Endodermal cell (in vitro differentiated cells): ENCODE results near the gene CCL27. TPM values are rescaled to one million over a fixed set of nuclear protein-coding genes. Genes with fewer than 3 reads are reported as not detected.
A peak's percentile ranks its signal among the peaks of the same experiment; 100 is the strongest.

Experiments used
- DNase-seq: peaks from one replicate; pipeline ENCODE4 v3.0.0-alpha.2; 2017
- H3K27ac ChIP-seq: 2 replicates; pipeline ENCODE4 v1.5.1; 2013; ENCODE audit warnings: mild to moderate bottlenecking, low read depth, low read length, moderate library complexity
- H3K27me3 ChIP-seq: 2 replicates; pipeline ENCODE4 v1.6.1; 2013; ENCODE audit warnings: mild to moderate bottlenecking, low read length, moderate library complexity; ENCODE audit not compliant: insufficient read depth, control insufficient read depth, poor library complexity, severe bottlenecking
- H3K36me3 ChIP-seq: 2 replicates; pipeline ENCODE4 v1.7.0; 2013; ENCODE audit warnings: mild to moderate bottlenecking, low read length, moderate library complexity; ENCODE audit not compliant: control insufficient read depth, insufficient read depth
- H3K4me1 ChIP-seq: one replicate; pipeline ENCODE4 v1.7.0; 2013; ENCODE audit warnings: low read length; ENCODE audit not compliant: control insufficient read depth, insufficient read depth
- H3K4me3 ChIP-seq: 2 replicates; pipeline ENCODE4 v1.5.1; 2013; ENCODE audit warnings: mild to moderate bottlenecking, low read length, moderate library complexity
- H3K9ac ChIP-seq: 2 replicates; pipeline ENCODE4 v1.6.1; 2013; ENCODE audit warnings: mild to moderate bottlenecking, low read length, moderate library complexity; ENCODE audit not compliant: poor library complexity, severe bottlenecking; ENCODE audit errors: extremely low read depth
- H3K9me3 ChIP-seq: 2 replicates; pipeline ENCODE4 v1.6.1; 2013; ENCODE audit warnings: mild to moderate bottlenecking, low read length, moderate library complexity; ENCODE audit not compliant: control insufficient read depth
- H3K27ac Mint-ChIP-seq: 2 replicates; pipeline ENCODE4 v1.8.0; 2020; ENCODE audit warnings: mixed read lengths
- H3K27me3 Mint-ChIP-seq: 2 replicates; pipeline ENCODE4 v1.8.0; 2021; ENCODE audit warnings: mild to moderate bottlenecking, mixed read lengths; ENCODE audit not compliant: insufficient read depth
- H3K36me3 Mint-ChIP-seq: 2 replicates; pipeline ENCODE4 v1.8.0; 2020; ENCODE audit warnings: low read depth, mixed read lengths
- H3K4me1 Mint-ChIP-seq: 2 replicates; pipeline ENCODE4 v1.8.0; 2020; ENCODE audit warnings: mixed read lengths
- H3K4me3 Mint-ChIP-seq: 2 replicates; pipeline ENCODE4 v1.8.0; 2020; ENCODE audit warnings: mild to moderate bottlenecking, moderate library complexity, mixed read lengths
- H3K9me3 Mint-ChIP-seq: 2 replicates; pipeline ENCODE4 v1.8.0; 2020; ENCODE audit warnings: mild to moderate bottlenecking, mixed read lengths
- WGBS, 2 experiments: methylation state at CpG; one replicate each; pipeline versions ENCODE4 v1.1.5 to v1.1.7; 2013; ENCODE audit warnings: missing lambda C conversion rate in 2 of 2, mixed read lengths in 1 of 2; ENCODE audit not compliant: insufficient coverage in 1 of 2, insufficient read length in 1 of 2; 5-methylcytosine and 5-hydroxymethylcytosine counted together
- total RNA-seq, 2 donors: library from RNA; stranded (reverse); fragmentation: NEBNext Ultra II Directional in 1 of 2; extraction: Animal tissue kit (Norgen Biotek cat#: 25700) in 1 of 2; gene quantifications; 2 replicates in 1 of 2; 3 replicates in 1 of 2; pipeline ENCODE4 v1.2.1, GENCODE V29; 2021
- TF ChIP-seq, protein P1 (sequence below): fragments of 200-600 bp; sonication (generic); conservative IDR thresholded peaks from 2 replicates; pipeline ENCODE4 v1.5.0; 2021; ENCODE audit warnings: antibody characterized with exemption, mild to moderate bottlenecking

Gene CCL27
- total RNA-seq, 2 donors from 2014 or later = not detected

DNA sequence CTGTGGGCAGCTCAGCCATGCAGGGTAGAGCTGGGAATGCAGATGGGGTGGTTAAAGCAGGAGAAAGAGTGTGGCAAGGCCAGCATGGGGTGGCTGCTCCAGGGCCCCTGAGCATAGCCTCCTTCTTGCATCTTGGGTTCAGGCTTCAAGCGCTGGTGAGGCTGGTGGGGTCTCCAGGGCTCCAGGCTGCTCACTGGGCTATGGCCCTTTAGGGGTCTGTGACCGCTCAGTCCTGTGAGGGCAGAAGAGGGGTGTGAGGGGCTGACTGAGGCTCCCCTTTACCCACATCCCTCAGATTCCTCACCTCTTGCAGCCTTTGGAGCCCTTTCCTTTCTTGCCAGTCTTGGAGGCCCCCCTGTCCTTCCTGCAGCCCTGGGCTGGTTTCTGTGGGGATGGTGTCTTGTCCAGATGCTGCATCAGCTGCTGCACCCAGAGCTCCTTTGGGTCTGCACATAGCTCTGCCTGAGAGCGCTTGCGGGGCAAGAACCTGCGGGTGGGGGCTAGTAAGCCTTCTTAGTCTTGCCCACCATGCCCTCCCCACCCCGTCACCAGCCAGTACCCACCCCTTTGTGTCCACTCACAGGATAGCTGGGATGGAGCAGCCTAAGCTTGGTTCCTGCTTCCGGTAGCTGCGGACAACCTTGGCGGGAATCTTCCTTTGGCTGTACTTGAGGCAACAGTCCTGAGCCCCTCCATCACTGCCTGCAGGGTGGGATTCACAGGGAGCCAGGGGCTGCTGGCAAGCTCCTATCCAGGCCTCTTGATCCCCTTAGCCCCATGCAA is 46.9 kb upstream of the CCL27 start:
- H3K27me3 ChIP-seq = peaks cover 11% of the 10 kb centered on the region
- Mint-ChIP-seq H3K27ac (no peak overlapping the region), H3K9me3 (no peaks in the 10 kb centered on the region), H3K36me3 (no peaks in the 10 kb centered on the region), H3K27me3 (peaks cover 16% of the 10 kb centered on the region), H3K4me1 (peaks cover 7% of the 10 kb centered on the region), H3K4me3 (no peak overlapping the region)
- 90 to 96% methylated on average over 2 to 9 of the region's 9 CpGs for WGBS, 2 experiments
- TF ChIP-seq, protein P1, sequence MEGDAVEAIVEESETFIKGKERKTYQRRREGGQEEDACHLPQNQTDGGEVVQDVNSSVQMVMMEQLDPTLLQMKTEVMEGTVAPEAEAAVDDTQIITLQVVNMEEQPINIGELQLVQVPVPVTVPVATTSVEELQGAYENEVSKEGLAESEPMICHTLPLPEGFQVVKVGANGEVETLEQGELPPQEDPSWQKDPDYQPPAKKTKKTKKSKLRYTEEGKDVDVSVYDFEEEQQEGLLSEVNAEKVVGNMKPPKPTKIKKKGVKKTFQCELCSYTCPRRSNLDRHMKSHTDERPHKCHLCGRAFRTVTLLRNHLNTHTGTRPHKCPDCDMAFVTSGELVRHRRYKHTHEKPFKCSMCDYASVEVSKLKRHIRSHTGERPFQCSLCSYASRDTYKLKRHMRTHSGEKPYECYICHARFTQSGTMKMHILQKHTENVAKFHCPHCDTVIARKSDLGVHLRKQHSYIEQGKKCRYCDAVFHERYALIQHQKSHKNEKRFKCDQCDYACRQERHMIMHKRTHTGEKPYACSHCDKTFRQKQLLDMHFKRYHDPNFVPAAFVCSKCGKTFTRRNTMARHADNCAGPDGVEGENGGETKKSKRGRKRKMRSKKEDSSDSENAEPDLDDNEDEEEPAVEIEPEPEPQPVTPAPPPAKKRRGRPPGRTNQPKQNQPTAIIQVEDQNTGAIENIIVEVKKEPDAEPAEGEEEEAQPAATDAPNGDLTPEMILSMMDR = no peak
- H3K9me3 ChIP-seq = no peaks in the 10 kb centered on the region
- H3K27ac ChIP-seq = no peak overlapping the region
- no peaks in the 10 kb centered on the region for H3K36me3 ChIP-seq
- no peak overlapping the region for H3K4me3 ChIP-seq
- no peak for DNase-seq
- no peak overlapping the region for H3K9ac ChIP-seq
- H3K4me1 ChIP-seq = no peaks in the 10 kb centered on the region

- H3K9me3 Mint-ChIP-seq = no peaks in the 10 kb centered on the region
- no peaks in the 10 kb centered on the region for H3K9me3 ChIP-seq
- no peak overlapping the region for H3K4me3 ChIP-seq
- H3K27me3 ChIP-seq = no peaks in the 10 kb centered on the region
- peaks cover 5% of the 10 kb centered on the region for H3K4me1 Mint-ChIP-seq
- no peaks in the 10 kb centered on the region for H3K36me3 Mint-ChIP-seq
- H3K27ac Mint-ChIP-seq = no peak overlapping the region
- TF ChIP-seq, protein P1 = no peak
- no peak for DNase-seq
- H3K4me1 ChIP-seq = no peaks in the 10 kb centered on the region
- 94 to 100% methylated on average over 2 of the region's 2 CpGs for WGBS, 2 experiments
- H3K27ac ChIP-seq = no peak overlapping the region
- no peak overlapping the region for H3K4me3 Mint-ChIP-seq
- H3K27me3 Mint-ChIP-seq = peaks cover 11% of the 10 kb centered on the region
- no peaks in the 10 kb centered on the region for H3K36me3 ChIP-seq
- H3K9ac ChIP-seq = no peak overlapping the region
Observed at GRCh38 chr9:34707130-34707529, 44.7 kb upstream of the CCL27 start.

- Mint-ChIP-seq H3K4me1 (peaks cover 10% of the 10 kb centered on the region), H3K36me3 (no peaks in the 10 kb centered on the region), H3K27me3 (peaks cover 52% of the 10 kb centered on the region), H3K9me3 (no peaks in the 10 kb centered on the region), H3K27ac (no peak overlapping the region), H3K4me3 (peak overlapping the region; percentile 50)
- no peak overlapping the region for H3K27ac ChIP-seq
- no peaks in the 10 kb centered on the region for H3K36me3 ChIP-seq
- TF ChIP-seq, protein P1 = peak; percentile 99
- no peak overlapping the region for H3K9ac ChIP-seq
- peaks cover 33% of the 10 kb centered on the region for H3K27me3 ChIP-seq
- H3K4me3 ChIP-seq = peak overlapping the region; percentile 59
- WGBS, 2 experiments = 17 to 24% methylated on average over 9 to 30 of the region's 30 CpGs
- DNase-seq = peak; percentile 94
- H3K4me1 ChIP-seq = no peaks in the 10 kb centered on the region
- no peaks in the 10 kb centered on the region for H3K9me3 ChIP-seq
Observed at GRCh38 chr9:34701769-34702736, 39.6 kb upstream of the CCL27 start.
